Measurements from ENCODE around the gene TBC1D22A.

The TBC1D22A gene

DNA sequence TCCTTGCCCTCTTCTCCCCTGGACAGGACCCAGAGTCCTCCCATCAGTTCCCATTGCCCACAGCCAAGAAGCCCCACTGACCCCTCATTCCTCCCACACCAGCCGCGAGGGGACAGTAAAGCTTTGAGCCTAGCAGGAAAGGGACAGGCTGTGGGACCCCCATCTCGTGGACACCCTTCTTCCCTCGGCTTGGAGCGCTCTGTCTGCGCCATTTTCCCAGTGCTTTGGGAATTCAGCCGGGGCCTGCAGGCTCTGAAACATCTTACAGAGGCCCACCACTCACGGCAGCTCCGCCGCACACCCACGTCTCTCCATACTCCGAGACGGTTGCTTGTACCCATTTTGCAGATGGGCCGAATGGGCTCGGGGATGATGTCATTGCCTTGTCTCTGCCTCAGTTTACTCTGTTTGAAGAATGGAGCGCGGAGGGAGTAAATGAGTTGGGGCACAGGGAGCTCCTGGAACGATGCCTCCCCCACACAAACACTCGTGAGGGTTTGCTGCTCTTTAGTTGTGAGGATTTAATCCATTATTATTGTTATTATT is 447.7 kb downstream of the TBC1D22A start:
- FAIRE-seq (no peak), DNase-seq (ENCODE audit: insufficient read length, low spot score) (no peak)

DNA sequence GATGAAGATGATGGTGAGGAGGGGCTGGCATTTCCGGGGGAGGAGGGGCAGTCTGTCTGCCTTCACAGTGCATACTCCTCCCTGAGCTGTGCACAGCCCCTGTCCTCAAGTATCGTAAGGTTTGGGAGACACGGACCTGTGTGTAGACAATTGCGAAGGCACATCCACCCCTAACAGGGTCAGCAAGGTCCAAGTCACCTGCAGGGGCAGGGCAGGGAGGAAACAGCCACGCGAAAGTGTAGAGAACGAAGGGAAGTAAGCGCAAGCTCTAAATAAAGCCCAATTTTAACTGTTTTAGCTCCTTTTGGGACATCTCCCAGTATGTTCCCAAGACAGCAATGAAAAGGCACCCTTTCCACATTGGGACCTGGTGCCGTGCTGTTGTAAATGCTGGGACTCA is 448.2 kb downstream of the TBC1D22A start:
- FAIRE-seq, result no peak
- DNase-seq (ENCODE audit: insufficient read length, low spot score), result no peak

DNA sequence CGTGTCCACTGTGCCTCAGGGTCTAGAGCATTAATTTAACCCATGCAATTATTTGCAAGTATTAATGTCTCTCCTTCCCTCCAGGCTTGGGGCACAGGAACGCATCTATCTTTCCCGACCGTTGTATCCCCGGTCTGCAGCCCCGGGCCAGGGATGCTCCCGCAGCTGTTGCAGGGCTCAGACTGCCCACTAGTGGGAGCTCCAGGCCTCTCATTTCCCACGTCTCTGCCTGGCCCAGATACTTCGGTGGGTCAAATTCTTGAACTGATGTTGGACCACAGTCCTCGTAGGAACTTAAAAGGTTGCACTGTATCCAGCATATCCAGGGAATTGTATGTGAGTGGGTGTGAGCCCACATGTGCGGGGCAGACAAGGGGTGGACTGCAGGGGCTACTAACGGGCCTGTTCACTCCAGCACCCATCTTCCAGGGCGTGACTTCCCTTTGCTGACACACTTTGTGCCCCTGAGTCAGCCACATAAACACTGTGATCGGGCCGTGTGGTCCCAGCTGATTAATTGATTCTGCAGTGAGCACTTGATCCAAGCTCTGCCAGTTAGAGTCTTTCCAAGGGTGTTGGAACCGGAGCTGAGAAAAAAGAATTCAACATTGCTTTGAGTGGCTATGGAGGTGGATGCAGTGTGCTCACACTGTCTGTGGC is 451.3 kb downstream of the TBC1D22A start:
- FAIRE-seq, result no peak
- no peak for DNase-seq (ENCODE audit: insufficient read length, low spot score)

DNA sequence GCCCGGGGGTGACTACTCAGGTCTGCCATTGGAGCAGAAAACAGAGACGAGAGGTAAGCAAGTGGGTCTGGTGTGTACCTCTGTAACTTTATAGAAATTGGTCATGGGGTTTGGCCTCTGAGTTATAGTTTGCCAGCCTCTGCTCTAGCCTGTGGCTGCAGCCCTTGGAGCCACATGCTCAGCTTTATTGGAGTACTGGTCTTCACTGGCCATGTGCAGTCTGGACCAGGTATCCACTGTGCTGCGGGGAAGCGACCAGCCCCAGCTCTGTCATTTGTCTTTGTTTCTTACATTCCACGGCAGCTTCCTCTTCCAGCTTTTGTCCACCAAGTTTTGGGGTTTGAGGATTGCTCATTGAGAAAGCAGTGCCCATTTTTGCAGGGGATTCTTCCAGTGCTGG is 453.4 kb downstream of the TBC1D22A start:
- DNase-seq (ENCODE audit: insufficient read length, low spot score), result no peak
- no peak for FAIRE-seq

DNA sequence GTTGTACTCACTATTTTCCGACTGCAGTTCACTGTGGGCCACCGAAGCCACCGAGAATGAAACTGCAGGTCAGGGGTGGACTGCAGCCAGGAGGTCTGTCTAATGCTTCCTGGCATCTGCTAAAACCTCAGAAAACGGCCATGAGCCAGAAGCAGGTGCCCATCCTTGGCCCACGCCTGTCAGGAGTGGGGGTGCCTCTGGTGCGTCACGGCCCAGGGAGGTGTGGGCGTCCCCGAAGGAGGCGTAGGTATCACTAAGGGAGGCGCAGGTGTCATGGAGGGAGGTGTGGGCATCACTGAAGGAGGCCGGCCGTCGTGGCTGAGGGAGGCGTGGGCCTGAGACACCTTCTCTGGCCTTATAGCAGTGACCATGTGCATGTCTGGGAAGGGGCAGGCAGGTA is 456.2 kb downstream of the TBC1D22A start:
- DNase-seq (ENCODE audit: insufficient read length, low spot score), result no peak
- no peak for FAIRE-seq

DNA sequence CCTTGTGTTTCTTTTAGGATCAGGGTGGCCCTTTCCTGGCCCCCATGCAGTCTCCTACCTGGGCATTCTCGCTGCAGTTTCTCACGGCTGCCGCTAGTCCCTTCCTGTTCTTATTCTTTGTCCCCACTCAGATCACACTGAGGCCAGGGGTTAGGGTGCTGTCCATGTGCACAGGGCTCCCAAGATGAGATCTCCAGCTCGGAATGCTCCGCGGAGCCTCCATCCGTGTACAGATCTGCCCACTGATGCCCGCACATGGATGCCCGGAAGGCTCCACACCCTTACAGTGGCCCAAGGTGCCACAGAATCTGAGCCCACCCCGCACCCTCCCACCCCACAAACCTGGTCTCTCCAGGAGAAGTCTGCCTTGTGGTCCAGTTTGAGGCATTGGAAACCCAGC is 457.3 kb downstream of the TBC1D22A start:
- FAIRE-seq, result no peak
- no peak for DNase-seq (ENCODE audit: insufficient read length, low spot score)

DNA sequence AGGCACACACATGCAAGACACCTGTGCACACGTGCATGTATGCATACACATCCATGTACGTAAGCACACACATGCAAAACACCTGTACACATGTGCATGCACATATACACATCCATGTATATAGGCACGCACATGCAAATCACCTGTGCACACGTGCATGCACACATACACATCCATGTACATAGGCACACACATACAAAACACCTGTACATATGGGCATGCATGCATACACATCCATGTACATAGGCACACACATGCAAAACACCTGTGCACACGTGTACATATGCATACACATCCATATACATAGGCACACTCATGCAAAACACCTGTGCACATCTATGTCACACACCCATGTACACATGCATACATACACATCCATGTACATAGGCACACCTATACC is 458.3 kb downstream of the TBC1D22A start:
- FAIRE-seq, result peak; percentile 92
- no peak for DNase-seq (ENCODE audit: insufficient read length, low spot score)

DNA sequence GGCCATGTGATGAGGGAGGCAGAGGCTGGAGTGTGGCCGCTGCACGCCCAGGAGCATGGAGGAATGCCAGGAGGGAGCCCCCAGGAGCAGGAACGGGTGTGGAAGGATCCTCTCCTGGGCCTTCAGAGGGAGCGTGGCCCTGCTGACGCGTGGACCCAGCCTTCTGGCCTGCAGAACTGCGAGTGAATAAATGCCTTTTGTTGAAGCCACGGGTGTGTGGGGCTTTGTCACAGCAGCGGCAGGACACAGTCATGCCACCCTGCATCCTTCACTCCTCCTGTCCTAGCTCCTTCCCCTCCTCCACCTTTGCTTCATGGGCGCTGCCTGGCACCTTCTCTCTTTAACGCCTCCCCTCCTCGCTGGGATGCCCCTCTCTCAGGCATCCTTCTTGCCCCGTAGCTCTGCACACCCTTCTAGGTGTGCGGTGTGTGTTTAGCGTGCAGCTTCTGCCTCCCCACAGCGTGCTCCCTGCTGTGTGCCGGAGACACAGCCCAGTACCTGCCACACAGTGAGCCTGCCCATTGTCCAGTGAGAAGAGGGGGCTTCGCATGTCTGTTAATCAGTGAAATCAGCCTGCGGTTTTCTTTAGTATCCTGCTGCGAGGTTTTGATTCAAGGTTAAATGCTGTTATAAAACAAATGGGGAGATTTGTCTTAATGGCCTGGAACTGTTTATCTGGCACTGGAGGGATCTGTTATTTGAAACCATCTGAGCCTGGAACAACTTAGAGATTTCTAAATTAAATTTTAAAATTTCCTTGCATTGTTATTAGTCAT is 459.6 kb downstream of the TBC1D22A start:
- DNase-seq (ENCODE audit: insufficient read length, low spot score), result no peak
- no peak for FAIRE-seq

Measured in HTR-8/SVneo (cell line).